GM23248 (cell line): ENCODE measurements around the gene RPS6KA4.

Experiments
- EZH2 ChIP-seq: fragments of 200-600 bp; sonication (generic); IDR thresholded peaks from 2 replicates; pipeline ENCODE4 v1.6.1; 2018; ENCODE audit warnings: antibody characterized with exemption, mild to moderate bottlenecking; ENCODE audit not compliant: insufficient read depth, poor library complexity, severe bottlenecking
- EZH2phosphoT487 ChIP-seq: fragments of 200-600 bp; sonication (generic); IDR thresholded peaks from 2 replicates; pipeline ENCODE4 v1.6.1; 2018; ENCODE audit warnings: antibody characterized with exemption, moderate library complexity, mild to moderate bottlenecking, low read depth; ENCODE audit not compliant: insufficient read depth

GRCh38 chr11:64314146-64314804 lies 44.7 kb upstream of the RPS6KA4 start:
- TF ChIP-seq EZH2, result no peak
- TF ChIP-seq EZH2phosphoT487, result no peak
